Fibroblast of villous mesenchyme (primary cell): ENCODE measurements around the gene INHBC. TPM values are rescaled to one million over a fixed set of nuclear protein-coding genes. Genes with fewer than 3 reads are reported as not detected.

Experiments
- DNase-seq: peaks from one replicate; pipeline ENCODE4 v3.0.0-alpha.2; 2010; ENCODE audit warnings: low read depth
- H3K4me3 ChIP-seq: 2 replicates; pipeline ENCODE4 v1.5.1; 2011; ENCODE audit warnings: low read depth, mild to moderate bottlenecking, low read length
- total RNA-seq: library from RNA; depleted of rRNA; stranded (reverse); fragments of >200 nt; gene quantifications from 2 replicates; pipeline ENCODE4 v1.2.3, GENCODE V29; 2012
- TF ChIP-seq, protein P1 (sequence below): IDR thresholded peaks from 2 replicates; pipeline ENCODE4 v1.5.1; 2012; ENCODE audit warnings: low read depth, mild to moderate bottlenecking, low read length; ENCODE audit not compliant: insufficient read depth

INHBC gene
- total RNA-seq, 1 donor = not detected

DNA sequence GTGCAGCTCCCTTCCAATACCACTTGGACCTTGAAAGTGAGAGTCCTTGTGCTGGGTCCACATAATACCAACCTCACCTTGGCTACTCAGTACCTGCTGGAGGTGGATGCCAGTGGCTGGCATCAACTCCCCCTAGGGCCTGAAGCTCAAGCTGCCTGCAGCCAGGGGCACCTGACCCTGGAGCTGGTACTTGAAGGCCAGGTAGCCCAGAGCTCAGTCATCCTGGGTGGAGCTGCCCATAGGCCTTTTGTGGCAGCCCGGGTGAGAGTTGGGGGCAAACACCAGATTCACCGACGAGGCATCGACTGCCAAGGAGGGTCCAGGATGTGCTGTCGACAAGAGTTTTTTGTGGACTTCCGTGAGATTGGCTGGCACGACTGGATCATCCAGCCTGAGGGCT is 14.8 kb downstream of the INHBC start:
- no peak for DNase-seq
- H3K4me3 ChIP-seq = no peak overlapping the region

GRCh38 chr12:57450057-57450456 is 15.5 kb downstream of the INHBC start:
- TF ChIP-seq, protein P1, sequence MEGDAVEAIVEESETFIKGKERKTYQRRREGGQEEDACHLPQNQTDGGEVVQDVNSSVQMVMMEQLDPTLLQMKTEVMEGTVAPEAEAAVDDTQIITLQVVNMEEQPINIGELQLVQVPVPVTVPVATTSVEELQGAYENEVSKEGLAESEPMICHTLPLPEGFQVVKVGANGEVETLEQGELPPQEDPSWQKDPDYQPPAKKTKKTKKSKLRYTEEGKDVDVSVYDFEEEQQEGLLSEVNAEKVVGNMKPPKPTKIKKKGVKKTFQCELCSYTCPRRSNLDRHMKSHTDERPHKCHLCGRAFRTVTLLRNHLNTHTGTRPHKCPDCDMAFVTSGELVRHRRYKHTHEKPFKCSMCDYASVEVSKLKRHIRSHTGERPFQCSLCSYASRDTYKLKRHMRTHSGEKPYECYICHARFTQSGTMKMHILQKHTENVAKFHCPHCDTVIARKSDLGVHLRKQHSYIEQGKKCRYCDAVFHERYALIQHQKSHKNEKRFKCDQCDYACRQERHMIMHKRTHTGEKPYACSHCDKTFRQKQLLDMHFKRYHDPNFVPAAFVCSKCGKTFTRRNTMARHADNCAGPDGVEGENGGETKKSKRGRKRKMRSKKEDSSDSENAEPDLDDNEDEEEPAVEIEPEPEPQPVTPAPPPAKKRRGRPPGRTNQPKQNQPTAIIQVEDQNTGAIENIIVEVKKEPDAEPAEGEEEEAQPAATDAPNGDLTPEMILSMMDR = no peak
- H3K4me3 ChIP-seq = no peak overlapping the region
- DNase-seq = no peak

More for the DNA sequence above, 14.8 kb downstream of the INHBC start:
- TF ChIP-seq, protein P1 = no peak

DNA sequence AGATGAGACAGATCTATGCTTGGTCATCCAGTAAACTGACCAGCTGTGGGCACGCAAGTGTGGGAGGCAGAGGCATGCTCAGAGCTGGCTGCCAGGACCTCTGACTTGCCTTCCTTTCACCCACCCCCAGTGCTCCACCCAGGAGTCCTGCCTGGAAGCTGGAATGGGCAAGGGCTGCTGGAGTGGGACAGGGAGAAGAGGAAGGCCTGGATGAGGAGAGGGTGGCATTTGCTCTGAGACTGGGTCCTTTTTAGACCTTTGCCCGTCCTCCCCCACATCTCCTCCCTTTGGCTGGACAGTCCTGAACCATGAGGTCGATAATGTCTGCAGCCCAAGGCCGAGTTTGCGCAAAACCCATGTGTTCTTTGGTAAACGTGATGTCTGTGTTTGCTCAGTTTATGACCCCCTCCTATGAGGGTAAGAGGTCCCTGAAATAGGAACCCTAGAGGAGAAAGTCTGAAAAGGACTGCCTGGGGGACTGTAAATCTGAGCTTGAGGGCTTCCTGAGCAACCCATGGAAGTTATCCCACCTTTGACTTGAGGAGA is 16.7 kb downstream of the INHBC start:
- TF ChIP-seq, protein P1 = no peak
- no peak overlapping the region for H3K4me3 ChIP-seq
- peak; percentile 46 for DNase-seq

GRCh38 chr12:57452181-57452936 is 17.8 kb downstream of the INHBC start:
- TF ChIP-seq, protein P1 = no peak
- H3K4me3 ChIP-seq = no peak overlapping the region
- peak; percentile 94 for DNase-seq

DNA sequence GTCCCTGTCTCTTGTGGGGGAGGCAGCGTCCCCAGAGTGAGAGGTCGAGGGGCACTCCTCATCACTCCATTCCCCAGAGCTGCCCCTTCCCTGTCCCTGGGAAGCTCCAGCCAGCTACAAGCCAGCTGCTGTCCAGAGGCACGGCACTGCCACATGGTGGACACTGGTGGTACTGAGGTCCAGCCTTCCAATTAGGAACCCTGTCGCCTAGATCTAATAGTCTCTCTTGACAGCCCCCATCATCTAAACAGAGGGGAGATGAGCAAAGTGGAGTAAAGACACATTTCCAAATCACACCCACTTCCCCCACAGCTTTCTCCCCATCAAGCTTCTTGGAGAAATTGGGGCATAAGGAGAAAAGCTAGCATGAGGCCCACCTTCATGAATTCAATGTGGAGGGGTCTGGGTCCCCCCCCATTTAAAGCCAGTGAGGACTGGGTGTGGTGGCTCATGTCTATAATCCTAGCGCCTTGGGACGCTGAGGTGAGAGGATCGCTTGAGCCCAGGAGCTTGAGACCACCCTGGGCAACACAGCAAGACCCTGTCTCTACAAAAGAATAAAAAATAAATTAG is 18.4 kb downstream of the INHBC start:
- H3K4me3 ChIP-seq = no peak overlapping the region
- TF ChIP-seq, protein P1 = peak; percentile 98
- DNase-seq = peak; percentile 84

GRCh38 chr12:57454213-57454565 is 19.6 kb downstream of the INHBC start:
- no peak overlapping the region for H3K4me3 ChIP-seq

More at GRCh38 chr12:57454213-57454565, 19.6 kb downstream of the INHBC start:
- TF ChIP-seq, protein P1 = no peak
- DNase-seq = no peak
